Measurements from ENCODE around the gene GPR150.

DNA sequence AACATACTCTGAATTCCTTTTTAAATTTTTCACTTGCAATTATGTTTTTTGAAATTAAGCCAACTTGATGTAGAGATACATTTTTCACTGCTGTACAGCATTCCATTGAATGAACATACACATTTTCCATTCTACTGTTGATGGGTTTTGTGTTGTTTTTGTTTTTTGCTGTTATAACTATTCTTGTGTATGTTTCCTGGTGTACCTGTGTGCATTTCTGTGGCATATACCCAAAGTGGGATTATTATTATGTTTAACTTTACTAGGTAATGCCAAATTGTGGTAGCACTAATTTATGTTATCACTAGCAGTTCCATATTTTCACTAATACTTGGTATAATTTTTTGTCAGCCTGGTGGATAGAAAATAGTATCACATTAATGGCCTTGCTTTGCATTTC is 29.4 kb downstream of the GPR150 start:
- TF ChIP-seq EZH2phosphoT487 (IDR thresholded peaks at IDR 0.05; ENCODE audit: borderline replicate concordance, low read depth) (no peak), POLR2AphosphoS5 (IDR thresholded peaks at IDR 0.05; ENCODE audit: low read depth, low read length) (no peak), FOXM1 (IDR thresholded peaks at IDR 0.05; ENCODE audit: low read depth) (no peak), EP300 (IDR thresholded peaks at IDR 0.05; ENCODE audit: borderline replicate concordance in 1 of 2, low read depth in 1 of 2, low read length in 1 of 2) (no peak)
- TF ChIP-seq, protein P1, sequence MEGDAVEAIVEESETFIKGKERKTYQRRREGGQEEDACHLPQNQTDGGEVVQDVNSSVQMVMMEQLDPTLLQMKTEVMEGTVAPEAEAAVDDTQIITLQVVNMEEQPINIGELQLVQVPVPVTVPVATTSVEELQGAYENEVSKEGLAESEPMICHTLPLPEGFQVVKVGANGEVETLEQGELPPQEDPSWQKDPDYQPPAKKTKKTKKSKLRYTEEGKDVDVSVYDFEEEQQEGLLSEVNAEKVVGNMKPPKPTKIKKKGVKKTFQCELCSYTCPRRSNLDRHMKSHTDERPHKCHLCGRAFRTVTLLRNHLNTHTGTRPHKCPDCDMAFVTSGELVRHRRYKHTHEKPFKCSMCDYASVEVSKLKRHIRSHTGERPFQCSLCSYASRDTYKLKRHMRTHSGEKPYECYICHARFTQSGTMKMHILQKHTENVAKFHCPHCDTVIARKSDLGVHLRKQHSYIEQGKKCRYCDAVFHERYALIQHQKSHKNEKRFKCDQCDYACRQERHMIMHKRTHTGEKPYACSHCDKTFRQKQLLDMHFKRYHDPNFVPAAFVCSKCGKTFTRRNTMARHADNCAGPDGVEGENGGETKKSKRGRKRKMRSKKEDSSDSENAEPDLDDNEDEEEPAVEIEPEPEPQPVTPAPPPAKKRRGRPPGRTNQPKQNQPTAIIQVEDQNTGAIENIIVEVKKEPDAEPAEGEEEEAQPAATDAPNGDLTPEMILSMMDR (IDR thresholded peaks at IDR 0.05): no peak
- TF ChIP-seq, protein P2, sequence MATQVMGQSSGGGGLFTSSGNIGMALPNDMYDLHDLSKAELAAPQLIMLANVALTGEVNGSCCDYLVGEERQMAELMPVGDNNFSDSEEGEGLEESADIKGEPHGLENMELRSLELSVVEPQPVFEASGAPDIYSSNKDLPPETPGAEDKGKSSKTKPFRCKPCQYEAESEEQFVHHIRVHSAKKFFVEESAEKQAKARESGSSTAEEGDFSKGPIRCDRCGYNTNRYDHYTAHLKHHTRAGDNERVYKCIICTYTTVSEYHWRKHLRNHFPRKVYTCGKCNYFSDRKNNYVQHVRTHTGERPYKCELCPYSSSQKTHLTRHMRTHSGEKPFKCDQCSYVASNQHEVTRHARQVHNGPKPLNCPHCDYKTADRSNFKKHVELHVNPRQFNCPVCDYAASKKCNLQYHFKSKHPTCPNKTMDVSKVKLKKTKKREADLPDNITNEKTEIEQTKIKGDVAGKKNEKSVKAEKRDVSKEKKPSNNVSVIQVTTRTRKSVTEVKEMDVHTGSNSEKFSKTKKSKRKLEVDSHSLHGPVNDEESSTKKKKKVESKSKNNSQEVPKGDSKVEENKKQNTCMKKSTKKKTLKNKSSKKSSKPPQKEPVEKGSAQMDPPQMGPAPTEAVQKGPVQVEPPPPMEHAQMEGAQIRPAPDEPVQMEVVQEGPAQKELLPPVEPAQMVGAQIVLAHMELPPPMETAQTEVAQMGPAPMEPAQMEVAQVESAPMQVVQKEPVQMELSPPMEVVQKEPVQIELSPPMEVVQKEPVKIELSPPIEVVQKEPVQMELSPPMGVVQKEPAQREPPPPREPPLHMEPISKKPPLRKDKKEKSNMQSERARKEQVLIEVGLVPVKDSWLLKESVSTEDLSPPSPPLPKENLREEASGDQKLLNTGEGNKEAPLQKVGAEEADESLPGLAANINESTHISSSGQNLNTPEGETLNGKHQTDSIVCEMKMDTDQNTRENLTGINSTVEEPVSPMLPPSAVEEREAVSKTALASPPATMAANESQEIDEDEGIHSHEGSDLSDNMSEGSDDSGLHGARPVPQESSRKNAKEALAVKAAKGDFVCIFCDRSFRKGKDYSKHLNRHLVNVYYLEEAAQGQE (IDR thresholded peaks at IDR 0.05; ENCODE audit: low read depth, low read length): no peak
